Lower lobe of right lung (tissue), 2 donors: ENCODE measurements around the gene MAPKAPK2. TPM values are rescaled to one million over a fixed set of nuclear protein-coding genes. Genes with fewer than 3 reads are reported as not detected.
"Not testable (repeated sequence)": the region's sequence is repeated elsewhere in the genome, so short reads cannot be mapped to it uniquely, and the experiment has no call there.

Experiments
- ATAC-seq, 2 donors: fragments of 200-7000 bp; cut with Tn5 transposase; one replicate each; pipeline ENCODE4 v1.9.1; 2020 to 2022; ENCODE audit warnings: mild to moderate bottlenecking in 2 of 2, moderate library complexity in 2 of 2
- DNase-seq: peaks from one replicate; pipeline ENCODE4 v3.0.0-alpha.2; 2020
- H3K27ac ChIP-seq: fragments of 200-600 bp; one replicate; pipeline ENCODE4 v1.8.0; 2022
- H3K27me3 ChIP-seq: fragments of 200-600 bp; one replicate; pipeline ENCODE4 v1.8.0; 2022; ENCODE audit warnings: low read depth
- H3K36me3 ChIP-seq: fragments of 200-600 bp; one replicate; pipeline ENCODE4 v1.8.0; 2022; ENCODE audit warnings: mild to moderate bottlenecking
- H3K4me1 ChIP-seq: fragments of 200-600 bp; one replicate; pipeline ENCODE4 v1.8.0; 2022
- H3K4me3 ChIP-seq: fragments of 200-600 bp; one replicate; pipeline ENCODE4 v1.8.0; 2022; ENCODE audit warnings: mild to moderate bottlenecking
- H3K9me3 ChIP-seq: fragments of 200-600 bp; one replicate; pipeline ENCODE4 v1.8.0; 2022
- intact Hi-C: fragments of 100-400 bp; cut with DNase I; formaldehyde crosslinking; loops from one replicate; pipeline ENCODE4 v1.11.0; 2022
- long read RNA-seq: library from polyadenylated mRNA; unstranded; transcript quantifications from one replicate; pipeline ENCODE4 v2.0.0, GENCODE V29; 2021
- total RNA-seq: library from RNA; stranded (reverse); fragmentation: NEBNext Ultra II Directional; extraction: Animal tissue kit (Norgen Biotek cat#: 25700); gene quantifications from one replicate; pipeline ENCODE4 v1.2.1, GENCODE V29; 2021
- TF ChIP-seq, protein P1 (sequence below): fragments of 200-600 bp; IDR thresholded peaks from one replicate; pipeline ENCODE4 v1.8.0; 2022; ENCODE audit warnings: antibody characterized with exemption, mild to moderate bottlenecking
- donor health status: DM: no; HTN: yes; CAD: no; lungs with severe emphysema.

MAPKAPK2 gene
- total RNA-seq = 87.0 TPM
- long read RNA-seq, transcript MAPKAPK2-202 (10 exons, 2,961 nt) = major isoform, 5 of 41 reads
- long read RNA-seq, partial matches to known transcripts = 1 of 41 reads
- long read RNA-seq, other reads (novel, unspliced or antisense) = 35 of 41 reads

DNA sequence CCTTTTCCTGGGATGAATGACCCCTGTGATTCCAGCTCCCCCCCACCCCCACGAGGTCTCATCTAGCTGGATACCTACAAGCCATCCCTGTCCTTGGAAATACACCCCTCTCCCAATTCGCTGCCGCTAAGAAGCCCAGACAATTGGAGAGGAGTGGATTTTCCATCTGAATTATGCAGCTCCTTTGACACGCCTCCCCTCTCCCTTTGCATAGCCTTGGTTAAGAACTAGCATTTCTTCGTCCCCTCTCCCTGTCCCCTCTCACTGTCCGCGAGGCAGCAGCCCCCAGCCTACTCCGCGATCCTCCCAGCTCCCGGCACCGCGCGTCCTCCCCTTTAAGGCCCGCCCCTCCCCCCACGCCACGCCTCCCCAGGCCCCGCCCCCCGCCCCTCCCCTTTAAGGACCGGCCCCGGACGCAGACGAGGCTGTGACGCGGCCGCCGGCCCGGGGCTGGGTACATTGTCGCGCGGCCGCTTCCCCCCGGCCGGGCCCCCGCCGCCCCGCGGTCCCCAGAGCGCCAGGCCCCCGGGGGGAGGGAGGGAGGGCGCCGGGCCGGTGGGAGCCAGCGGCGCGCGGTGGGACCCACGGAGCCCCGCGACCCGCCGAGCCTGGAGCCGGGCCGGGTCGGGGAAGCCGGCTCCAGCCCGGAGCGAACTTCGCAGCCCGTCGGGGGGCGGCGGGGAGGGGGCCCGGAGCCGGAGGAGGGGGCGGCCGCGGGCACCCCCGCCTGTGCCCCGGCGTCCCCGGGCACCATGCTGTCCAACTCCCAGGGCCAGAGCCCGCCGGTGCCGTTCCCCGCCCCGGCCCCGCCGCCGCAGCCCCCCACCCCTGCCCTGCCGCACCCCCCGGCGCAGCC, at the start of gene MAPKAPK2:
Gene MAPKAPK2, plus strand, starts transcription at position 428 of the 856 bp plus-strand sequence. Its CDS starts 325 bp downstream, at position 753.
- ATAC-seq (peak; percentile 86 to 91), DNase-seq (peak; percentile 88)
- peaks cover 41% of the 10 kb centered on the region for H3K4me1 ChIP-seq
- peak within 1 kb of the TSS; percentile 95 for H3K27ac ChIP-seq
- H3K27me3 ChIP-seq = no peaks in the 10 kb centered on the region
- H3K9me3 ChIP-seq = no peaks in the 10 kb centered on the region
- no peaks in the 10 kb centered on the region for H3K36me3 ChIP-seq
- intact Hi-C loops = no loop called here
- TF ChIP-seq, protein P1, sequence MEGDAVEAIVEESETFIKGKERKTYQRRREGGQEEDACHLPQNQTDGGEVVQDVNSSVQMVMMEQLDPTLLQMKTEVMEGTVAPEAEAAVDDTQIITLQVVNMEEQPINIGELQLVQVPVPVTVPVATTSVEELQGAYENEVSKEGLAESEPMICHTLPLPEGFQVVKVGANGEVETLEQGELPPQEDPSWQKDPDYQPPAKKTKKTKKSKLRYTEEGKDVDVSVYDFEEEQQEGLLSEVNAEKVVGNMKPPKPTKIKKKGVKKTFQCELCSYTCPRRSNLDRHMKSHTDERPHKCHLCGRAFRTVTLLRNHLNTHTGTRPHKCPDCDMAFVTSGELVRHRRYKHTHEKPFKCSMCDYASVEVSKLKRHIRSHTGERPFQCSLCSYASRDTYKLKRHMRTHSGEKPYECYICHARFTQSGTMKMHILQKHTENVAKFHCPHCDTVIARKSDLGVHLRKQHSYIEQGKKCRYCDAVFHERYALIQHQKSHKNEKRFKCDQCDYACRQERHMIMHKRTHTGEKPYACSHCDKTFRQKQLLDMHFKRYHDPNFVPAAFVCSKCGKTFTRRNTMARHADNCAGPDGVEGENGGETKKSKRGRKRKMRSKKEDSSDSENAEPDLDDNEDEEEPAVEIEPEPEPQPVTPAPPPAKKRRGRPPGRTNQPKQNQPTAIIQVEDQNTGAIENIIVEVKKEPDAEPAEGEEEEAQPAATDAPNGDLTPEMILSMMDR = no peak
- H3K4me3 ChIP-seq = peak within 1 kb of the TSS; percentile 91

DNA sequence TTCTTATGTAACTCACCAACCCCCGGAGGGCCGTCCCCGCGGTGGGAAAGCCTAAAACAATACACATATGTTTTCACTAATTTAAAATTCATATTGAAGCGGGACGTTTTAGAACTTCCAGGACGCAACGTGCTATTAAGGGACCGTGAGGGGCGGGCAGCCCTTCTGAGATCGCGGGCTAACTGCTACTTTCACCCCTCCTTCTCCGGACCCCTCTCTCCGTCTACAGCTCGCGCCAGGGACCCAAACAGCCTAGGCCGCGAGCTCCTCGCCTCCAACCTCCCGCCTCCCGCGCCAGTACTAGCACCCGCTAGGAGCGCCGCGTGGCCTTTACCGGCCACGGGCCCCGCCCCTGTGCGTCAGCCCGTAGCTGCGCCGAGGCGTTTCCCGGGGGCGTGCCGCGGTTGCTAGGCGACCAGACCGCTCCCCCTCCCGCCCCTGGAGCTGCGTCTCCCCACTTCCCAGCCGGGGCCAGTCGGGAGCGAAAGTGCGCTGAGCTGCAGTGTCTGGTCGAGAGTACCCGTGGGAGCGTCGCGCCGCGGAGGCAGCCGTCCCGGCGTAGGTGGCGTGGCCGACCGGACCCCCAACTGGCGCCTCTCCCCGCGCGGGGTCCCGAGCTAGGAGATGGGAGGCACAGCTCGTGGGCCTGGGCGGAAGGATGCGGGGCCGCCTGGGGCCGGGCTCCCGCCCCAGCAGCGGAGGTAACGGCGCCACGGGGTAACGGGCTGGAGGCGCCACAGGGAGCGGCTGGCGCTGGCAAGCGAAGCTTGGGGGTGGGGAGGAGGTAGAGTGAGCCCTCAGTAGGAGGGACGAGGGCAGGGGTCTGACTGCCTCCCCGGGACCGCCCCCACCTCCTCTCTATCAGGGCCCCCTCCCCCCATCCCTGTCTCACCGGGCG, 49.4 kb upstream of the MAPKAPK2 start, which contains the start of gene DYRK3:
Gene DYRK3, plus strand, starts transcription at position 457 of the 898 bp plus-strand sequence. Its CDS starts 168 bp downstream, at position 625.
- Histone ChIP-seq H3K27me3 (no peaks in the 10 kb centered on the region), H3K4me1 (peaks cover 27% of the 10 kb centered on the region), H3K27ac (peak within 1 kb of the TSS; percentile 81), H3K9me3 (no peaks in the 10 kb centered on the region), H3K36me3 (no peaks in the 10 kb centered on the region), H3K4me3 (peak within 1 kb of the TSS; percentile 83)
- TF ChIP-seq, protein P1 = peak; percentile 10
- DNase-seq (peak; percentile 97), ATAC-seq (peak; percentile 97 to 99)
- intact Hi-C loops = no loop called here

DNA sequence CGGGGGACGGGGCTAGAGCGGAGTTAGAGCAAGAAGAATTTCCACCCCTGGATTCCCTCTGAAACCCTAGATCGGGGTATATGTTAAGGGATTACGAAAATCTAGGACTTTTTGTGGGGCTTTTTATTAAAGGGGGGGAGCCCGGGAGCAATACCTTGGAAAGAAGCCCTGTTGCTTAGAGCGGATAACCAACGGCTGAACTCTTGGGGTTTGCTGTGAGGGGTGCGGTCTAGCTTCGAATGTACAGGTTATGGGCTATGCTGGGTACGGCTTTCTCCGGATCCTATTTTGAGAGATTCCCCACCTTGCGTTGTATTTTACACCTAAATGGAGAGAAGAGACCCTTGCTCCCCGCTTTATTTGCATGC, 48.7 kb upstream of the MAPKAPK2 start:
- TF ChIP-seq, protein P1 = no peak
- H3K4me3 ChIP-seq = peak overlapping the region; percentile 83
- H3K36me3 ChIP-seq = no peaks in the 10 kb centered on the region
- peak overlapping the region; percentile 81 for H3K27ac ChIP-seq
- ATAC-seq (peak in 1 of 2 donors; percentile 6), DNase-seq (no peak)
- H3K9me3 ChIP-seq = no peaks in the 10 kb centered on the region
- intact Hi-C loops = no loop called here
- peaks cover 27% of the 10 kb centered on the region for H3K4me1 ChIP-seq
- no peaks in the 10 kb centered on the region for H3K27me3 ChIP-seq

DNA sequence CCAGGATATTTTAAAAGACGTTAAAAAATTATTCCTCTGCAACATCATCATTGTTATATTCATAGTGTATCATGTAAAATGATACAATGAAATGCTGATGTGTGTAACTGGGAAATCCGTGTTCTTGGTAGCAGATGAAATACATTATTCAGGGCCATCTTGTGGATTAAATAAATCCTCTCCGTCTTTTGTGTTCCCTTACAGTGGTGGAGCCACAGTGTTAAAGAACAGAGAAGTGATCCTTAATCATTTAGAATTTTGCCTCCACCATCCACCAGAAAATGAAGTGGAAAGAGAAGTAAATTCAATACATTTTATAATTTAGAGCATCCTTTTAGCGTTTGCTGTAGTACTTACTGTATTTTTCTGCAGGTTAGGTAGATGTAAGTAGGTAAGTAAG, 48.0 kb upstream of the MAPKAPK2 start:
- H3K4me3 ChIP-seq = peak overlapping the region; percentile 83
- H3K4me1 ChIP-seq = peaks cover 27% of the 10 kb centered on the region
- intact Hi-C loops = no loop called here
- H3K36me3 ChIP-seq = no peaks in the 10 kb centered on the region
- H3K27me3 ChIP-seq = no peaks in the 10 kb centered on the region
- DNase-seq (no peak), ATAC-seq (no peak)
- H3K9me3 ChIP-seq = no peaks in the 10 kb centered on the region
- TF ChIP-seq, protein P1 = no peak
- no peak overlapping the region for H3K27ac ChIP-seq

DNA sequence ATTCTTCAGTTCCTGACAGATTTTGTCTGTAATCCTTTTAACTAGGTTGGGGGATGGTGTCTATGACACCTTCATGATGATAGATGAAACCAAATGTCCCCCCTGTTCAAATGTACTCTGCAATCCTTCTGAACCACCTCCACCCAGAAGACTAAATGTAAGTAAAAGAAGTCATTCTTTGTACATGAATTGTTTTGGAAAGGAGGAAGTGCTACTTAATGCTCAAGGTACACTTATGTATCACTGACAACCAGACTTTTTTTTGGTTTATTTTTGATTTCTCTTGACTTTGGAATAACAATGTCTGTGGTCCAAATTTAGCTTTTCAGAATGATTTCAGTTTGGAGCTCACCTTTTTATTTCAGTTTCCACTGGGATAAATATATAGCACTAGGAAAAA, 47.1 kb upstream of the MAPKAPK2 start:
- Histone ChIP-seq H3K27ac (no peak overlapping the region), H3K4me1 (peaks cover 27% of the 10 kb centered on the region), H3K4me3 (no peak overlapping the region), H3K36me3 (no peaks in the 10 kb centered on the region), H3K27me3 (no peaks in the 10 kb centered on the region), H3K9me3 (no peaks in the 10 kb centered on the region)
- intact Hi-C loops = no loop called here
- TF ChIP-seq, protein P1 = no peak
- no peak for DNase-seq
- no peak for ATAC-seq

DNA sequence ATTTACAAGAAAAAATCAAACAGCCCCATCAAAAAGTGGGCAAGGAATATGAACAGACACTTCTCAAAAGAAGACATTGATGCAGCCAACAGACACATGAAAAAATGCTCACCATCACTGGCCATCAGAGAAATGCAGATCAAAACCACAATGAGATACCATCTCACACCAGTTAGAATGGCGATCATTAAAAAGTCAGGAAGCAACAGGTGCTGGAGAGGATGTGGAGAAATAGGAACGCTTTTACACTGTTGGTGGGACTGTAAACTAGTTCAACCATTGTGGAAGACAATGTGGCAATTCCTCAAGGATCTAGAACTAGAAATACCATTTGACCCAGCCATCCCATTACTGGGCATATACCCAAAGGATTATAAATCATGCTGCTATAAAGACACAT, 42.6 kb upstream of the MAPKAPK2 start:
- not testable (repeated sequence) for H3K4me3 ChIP-seq

More for the DNA sequence above, 42.6 kb upstream of the MAPKAPK2 start:
- H3K27me3 ChIP-seq, H3K27ac ChIP-seq, ATAC-seq, DNase-seq, H3K36me3 ChIP-seq, H3K9me3 ChIP-seq, intact Hi-C loops, H3K4me1 ChIP-seq: not testable (repeated sequence)
